Caco-2 (cell line): ENCODE measurements around the gene CAMK1D. TPM values are rescaled to one million over a fixed set of nuclear protein-coding genes. Genes with fewer than 3 reads are reported as not detected.
"Not testable (repeated sequence)": the region's sequence is repeated elsewhere in the genome, so short reads cannot be mapped to it uniquely, and the experiment has no call there.

Source experiments
- BruUV-seq: library from RNA; stranded (reverse); fragments of 400-500 nt; replicated peaks from 2 replicates; lab custom pipeline; 2021; lab: Mats Ljungman, UMichigan
- CTCF ChIA-PET: fragments of 300-600 bp; sonication (Branson Sonifier 250); formaldehyde crosslinking; loops from one replicate; lab custom pipeline; 2022; ENCODE audit warnings: antibody characterized with exemption; lab: Charles Lee
- POLR2A ChIA-PET: fragments of 300-600 bp; sonication (Branson Sonifier 250); formaldehyde crosslinking; loops from one replicate; lab custom pipeline; 2022; ENCODE audit warnings: antibody characterized with exemption; lab: Charles Lee
- DNase-seq, 2 experiments: peaks; one replicate each; pipeline versions ENCODE4 v3.0.0 to v3.0.0-alpha.2; 2020 to 2022
- H3K27me3 ChIP-seq: replicated peaks from 2 replicates; pipeline ENCODE4 v1.6.0; 2011; ENCODE audit warnings: low read length; ENCODE audit not compliant: control insufficient read depth, insufficient read depth
- H3K36me3 ChIP-seq: 2 replicates; pipeline ENCODE4 v1.5.1; 2011; ENCODE audit warnings: low read length; ENCODE audit not compliant: control insufficient read depth, insufficient read depth
- H3K4me1 ChIP-seq: fragments of 250-450 bp; sonication (Bioruptor Pico); 2 replicates; pipeline ENCODE4 v1.5.1; 2020; ENCODE audit warnings: mild to moderate bottlenecking
- H3K4me3 ChIP-seq: 2 replicates; pipeline ENCODE4 v1.5.1; 2011; ENCODE audit warnings: low read depth, mild to moderate bottlenecking, control low read depth, low read length
- H3K9me3 ChIP-seq: fragments of 250-450 bp; sonication (Bioruptor Pico); 2 replicates; pipeline ENCODE4 v1.5.1; 2020; ENCODE audit warnings: mild to moderate bottlenecking, moderate library complexity
- H3K27ac Mint-ChIP-seq: one replicate; pipeline ENCODE4 v1.8.0; 2022; ENCODE audit warnings: mixed read lengths; ENCODE audit not compliant: unreplicated experiment
- H3K27me3 Mint-ChIP-seq: one replicate; pipeline ENCODE4 v1.8.0; 2022; ENCODE audit warnings: mixed read lengths; ENCODE audit not compliant: insufficient read depth, unreplicated experiment
- H3K36me3 Mint-ChIP-seq: one replicate; pipeline ENCODE4 v1.8.0; 2022; ENCODE audit warnings: mild to moderate bottlenecking, mixed read lengths; ENCODE audit not compliant: insufficient read depth, unreplicated experiment
- H3K4me1 Mint-ChIP-seq: one replicate; pipeline ENCODE4 v1.8.0; 2022; ENCODE audit warnings: low read depth, mixed read lengths; ENCODE audit not compliant: unreplicated experiment
- H3K4me3 Mint-ChIP-seq: one replicate; pipeline ENCODE4 v1.8.0; 2022; ENCODE audit warnings: mild to moderate bottlenecking, moderate library complexity, mixed read lengths; ENCODE audit not compliant: unreplicated experiment
- H3K9me3 Mint-ChIP-seq: one replicate; pipeline ENCODE4 v1.8.0; 2022; ENCODE audit warnings: mixed read lengths; ENCODE audit not compliant: unreplicated experiment
- CTCF ChIP-seq, 2 experiments: fragments of 200-600 bp in 1 of 2; IDR thresholded peaks; 1 replicate in 1 of 2; 2 replicates in 1 of 2; pipeline versions ENCODE4 v1.5.1 to v1.8.0; 2011 to 2022; ENCODE audit warnings: antibody characterized with exemption in 1 of 2, control low read depth in 1 of 2, inconsistent platforms in 1 of 2, low read depth in 1 of 2, low read length in 1 of 2, mild to moderate bottlenecking in 1 of 2, moderate library complexity in 1 of 2; ENCODE audit not compliant: insufficient read depth in 1 of 2, severe bottlenecking in 1 of 2, unreplicated experiment in 1 of 2
- intact Hi-C: fragments of 100-400 bp; cut with micrococcal nuclease; formaldehyde crosslinking; loops from one replicate; pipeline ENCODE4 v1.10.0; 2022; ENCODE audit not compliant: unreplicated experiment
- total RNA-seq: library from RNA; stranded (reverse); gene quantifications from 2 replicates; pipeline ENCODE4 v1.2.3, GENCODE V29; 2022

Gene CAMK1D
- total RNA-seq, 1 experiment from 2014 or later, result 10.9 TPM

- no peaks in the 10 kb centered on the region for H3K36me3 ChIP-seq
- intact Hi-C loops, result no loop called here
- BruUV-seq, result no TSS peak
- H3K27ac Mint-ChIP-seq, result no peak overlapping the region
- ChIA-PET CTCF (no interaction called here), POLR2A (no interaction called here)
- H3K4me3 Mint-ChIP-seq, result no peak overlapping the region
- H3K4me3 ChIP-seq, result no peak overlapping the region
- H3K4me1 ChIP-seq, result no peaks in the 10 kb centered on the region
- no peaks in the 10 kb centered on the region for H3K9me3 ChIP-seq
- no peak for DNase-seq
- TF ChIP-seq CTCF (IDR thresholded peaks at IDR 0.05; ENCODE audit: insufficient read depth in 1 of 2, low read depth in 1 of 2, low read length in 1 of 2, severe bottlenecking in 1 of 2, unreplicated experiment in 1 of 2), result no peak
- H3K4me1 Mint-ChIP-seq, result peaks cover 6% of the 10 kb centered on the region
- peaks cover 19% of the 10 kb centered on the region for H3K9me3 Mint-ChIP-seq
- H3K36me3 Mint-ChIP-seq, result peaks cover 7% of the 10 kb centered on the region
- no peaks in the 10 kb centered on the region for H3K27me3 Mint-ChIP-seq
- H3K27me3 ChIP-seq, result no peaks in the 10 kb centered on the region
Measured at GRCh38 chr10:12542133-12542670, 192.9 kb downstream of the CAMK1D start.

- Histone ChIP-seq H3K27me3 (no peaks in the 10 kb centered on the region), H3K9me3 (no peaks in the 10 kb centered on the region), H3K36me3 (no peaks in the 10 kb centered on the region), H3K4me1 (no peaks in the 10 kb centered on the region), H3K4me3 (no peak overlapping the region)
- CTCF ChIA-PET, result no interaction called here
- no peaks in the 10 kb centered on the region for H3K27me3 Mint-ChIP-seq
- peaks cover 7% of the 10 kb centered on the region for H3K36me3 Mint-ChIP-seq
- H3K4me3 Mint-ChIP-seq, result no peak overlapping the region
- H3K9me3 Mint-ChIP-seq, result peaks cover 19% of the 10 kb centered on the region
- DNase-seq, result peak in 1 of 2 experiments; percentile 12
- no TSS peak for BruUV-seq
- POLR2A ChIA-PET, result no interaction called here
- no peak for TF ChIP-seq CTCF (IDR thresholded peaks at IDR 0.05; ENCODE audit: insufficient read depth in 1 of 2, low read depth in 1 of 2, low read length in 1 of 2, severe bottlenecking in 1 of 2, unreplicated experiment in 1 of 2)
- H3K27ac Mint-ChIP-seq, result no peak overlapping the region
- peaks cover 8% of the 10 kb centered on the region for H3K4me1 Mint-ChIP-seq
- intact Hi-C loops, result no loop called here
Measured at GRCh38 chr10:12543589-12543988, 194.2 kb downstream of the CAMK1D start.

- intact Hi-C loops, H3K4me1 ChIP-seq, CTCF ChIA-PET, H3K9me3 ChIP-seq, H3K4me1 Mint-ChIP-seq, H3K36me3 Mint-ChIP-seq, H3K4me3 Mint-ChIP-seq, H3K27ac Mint-ChIP-seq, H3K4me3 ChIP-seq, H3K27me3 ChIP-seq, H3K36me3 ChIP-seq, H3K27me3 Mint-ChIP-seq, POLR2A ChIA-PET, BruUV-seq: not testable (repeated sequence)
- DNase-seq, result peak in 1 of 2 experiments; percentile 12
- H3K9me3 Mint-ChIP-seq, result peaks cover 19% of the 10 kb centered on the region
Measured at GRCh38 chr10:12546160-12546802, 196.9 kb downstream of the CAMK1D start.
